HepG2 (cell line): ENCODE data around the gene CRKL. TPM values are rescaled to one million over a fixed set of nuclear protein-coding genes. Genes with fewer than 3 reads are reported as not detected.

ENCODE experiments used
- ATAC-seq: fragments of 200-7000 bp; cut with Tn5 transposase; 3 replicates; pipeline ENCODE4 v1.9.1; 2020; ENCODE audit warnings: mild to moderate bottlenecking, moderate library complexity
- BruUV-seq: library from RNA; stranded (reverse); fragments of 400-500 nt; replicated peaks from 2 replicates; lab custom pipeline; 2021; lab: Mats Ljungman, UMichigan
- CTCF ChIA-PET: fragments of 300-600 bp; formaldehyde crosslinking; extraction: SDS; loops from one replicate; lab custom pipeline; 2021; ENCODE audit warnings: low total read pairs, inconsistent platforms, low intra/inter-chr PET ratio; lab: Yijun Ruan, JAX
- POLR2A ChIA-PET: fragments of 350-600 bp; sonication (Branson Sonifier 250); formaldehyde crosslinking; loops from one replicate; lab custom pipeline; 2020; ENCODE audit warnings: antibody characterized with exemption, inconsistent platforms; lab: Yijun Ruan, JAX
- DNase-seq: peaks from one replicate; pipeline ENCODE4 v3.0.0-alpha.2; 2015; ENCODE audit warnings: low spot score
- FAIRE-seq: peaks from 3 replicates; lab custom pipeline; 2011; peaks lifted over from hg19 to GRCh38; lab: Jason Lieb, UNC
- H2AFZ ChIP-seq: one replicate; pipeline ENCODE4 v1.6.1; 2011; ENCODE audit warnings: low read length, inconsistent platforms
- H3K27ac ChIP-seq: fragments of 300-600 bp; 3 replicates; pipeline ENCODE4 v1.8.0; 2011; ENCODE audit warnings: mixed run types, mild to moderate bottlenecking, mixed read lengths, low read length, inconsistent platforms; ENCODE audit not compliant: insufficient read depth; ENCODE audit errors: extremely low read length
- H3K27me3 ChIP-seq, 2 experiments: fragments of 200-600 bp in 1 of 2; 2 replicates in 1 of 2; 3 replicates in 1 of 2; pipeline versions ENCODE4 v1.6.0 to v1.8.0; 2011; ENCODE audit warnings: low read length in 2 of 2, mild to moderate bottlenecking in 2 of 2, moderate library complexity in 2 of 2, inconsistent platforms in 1 of 2; ENCODE audit not compliant: insufficient read depth in 2 of 2, control insufficient read depth in 1 of 2
- H3K36me3 ChIP-seq, 2 experiments: fragments of 200-600 bp in 1 of 2; replicated peaks in 1 of 2; 2 replicates in 1 of 2; 3 replicates in 1 of 2; pipeline versions ENCODE4 v1.5.1 to v1.8.0; 2011; ENCODE audit warnings: low read length in 2 of 2, inconsistent platforms in 1 of 2; ENCODE audit not compliant: insufficient read depth in 2 of 2, control insufficient read depth in 1 of 2
- H3K4me1 ChIP-seq: 2 replicates; pipeline ENCODE4 v1.5.1; 2012; ENCODE audit warnings: low read length, inconsistent platforms; ENCODE audit not compliant: insufficient read depth
- H3K4me2 ChIP-seq: 2 replicates; pipeline ENCODE4 v1.6.0; 2011; ENCODE audit warnings: low read depth, low read length, inconsistent platforms
- H3K4me3 ChIP-seq, 3 experiments: fragments of 200-600 bp in 1 of 3; sonication (generic), shearing (Covaris generic) in 1 of 3; replicated peaks in 1 of 3; 2 replicates each; pipeline ENCODE4 v1.5.1; 2011 to 2016; ENCODE audit warnings: low read length in 3 of 3, inconsistent platforms in 2 of 3, low read depth in 2 of 3, mild to moderate bottlenecking in 2 of 3, control low read depth in 1 of 3, mixed read lengths in 1 of 3; ENCODE audit not compliant: insufficient read depth in 1 of 3
- H3K79me2 ChIP-seq: one replicate; pipeline ENCODE4 v1.6.1; 2011; ENCODE audit warnings: low read length, inconsistent platforms; ENCODE audit not compliant: insufficient read depth
- H3K9ac ChIP-seq: 2 replicates; pipeline ENCODE4 v1.6.0; 2011; ENCODE audit warnings: mild to moderate bottlenecking, low read depth, low read length, inconsistent platforms; ENCODE audit not compliant: insufficient read depth
- H3K9me3 ChIP-seq: 2 replicates; pipeline ENCODE4 v1.5.1; 2012; ENCODE audit warnings: mild to moderate bottlenecking, low read length
- H4K20me1 ChIP-seq: 2 replicates; pipeline ENCODE4 v1.6.0; 2011; ENCODE audit warnings: inconsistent platforms, mild to moderate bottlenecking, low read length, moderate library complexity; ENCODE audit not compliant: insufficient read depth
- FOXA3 ChIP-seq: IDR thresholded peaks from 2 replicates; pipeline ENCODE4 v1.6.1; 2016; ENCODE audit warnings: missing genetic modification reagents, missing compliant biosample characterization
- GZF1 ChIP-seq: sonication (generic); formaldehyde crosslinking; IDR thresholded peaks from 2 replicates; pipeline ENCODE4 v1.5.1; 2020; ENCODE audit warnings: mild to moderate bottlenecking, missing genetic modification reagents
- HOXA5 ChIP-seq: sonication (generic); formaldehyde crosslinking; IDR thresholded peaks from 2 replicates; pipeline ENCODE4 v1.4.0; 2020; ENCODE audit warnings: missing genetic modification reagents
- MATR3 ChIP-seq: sonication (generic); formaldehyde crosslinking; IDR thresholded peaks from 2 replicates; pipeline ENCODE4 v1.4.0; 2020; ENCODE audit warnings: missing genetic modification reagents
- MBNL3 ChIP-seq: fragments of 250-450 bp; sonication (Bioruptor Pico); conservative IDR thresholded peaks from 2 replicates; pipeline ENCODE4 v1.8.0; 2022; ENCODE audit warnings: mild to moderate bottlenecking, inconsistent platforms
- TBP ChIP-seq: sonication (generic); formaldehyde crosslinking; IDR thresholded peaks from 2 replicates; pipeline ENCODE4 v1.5.0; 2020; ENCODE audit warnings: missing genetic modification reagents
- TOPORS ChIP-seq: sonication (generic); formaldehyde crosslinking; IDR thresholded peaks from 2 replicates; pipeline ENCODE4 v1.8.0; 2023; ENCODE audit warnings: mild to moderate bottlenecking, missing genetic modification reagents
- ZNF337 ChIP-seq: sonication (generic); formaldehyde crosslinking; IDR thresholded peaks from 2 replicates; pipeline ENCODE4 v1.5.1; 2020; ENCODE audit warnings: missing genetic modification reagents, low read depth, mild to moderate bottlenecking, borderline replicate concordance
- WGBS: methylation state at CpG from one replicate; pipeline ENCODE4 v1.1.6; 2017; ENCODE audit warnings: low lambda C conversion rate; 5-methylcytosine and 5-hydroxymethylcytosine counted together
- in situ Hi-C: cut with HindIII; loops from 2 replicates; pipeline ENCODE4 v1.10.0; 2017; ENCODE audit warnings: low pct_unique_long_range_greater_than_20kb; ENCODE audit not compliant: extremely low pct_ligation_motif_present
- intact Hi-C: fragments of 100-400 bp; cut with micrococcal nuclease; formaldehyde crosslinking; loops from one replicate; pipeline ENCODE4 v1.10.0; 2022; ENCODE audit not compliant: unreplicated experiment
- polyA plus RNA-seq, 8 experiments: library from polyadenylated mRNA; depleted of rRNA in 3 of 8; stranded (reverse) in 7 of 8; unstranded in 1 of 8; fragments of >200 nt; fragmentation: Illumina TruSeq in 4 of 8; extraction: Trizol in 4 of 8; gene quantifications; 2 replicates each; pipeline versions ENCODE4 v1.2.1 to v1.2.3, GENCODE V29; 2011 to 2016; ENCODE audit warnings: low read depth in 4 of 8, missing spikeins in 1 of 8, mixed read lengths in 1 of 8; ENCODE audit not compliant: insufficient read depth in 1 of 8
- total RNA-seq, 5 experiments: library from RNA; depleted of rRNA; stranded (reverse); fragments of >200 nt; fragmentation: Illumina TruSeq; extraction: Trizol; gene quantifications; 2 replicates each; pipeline ENCODE4 v1.2.3, GENCODE V29; 2016; ENCODE audit warnings: low read depth in 1 of 5
- TF ChIP-seq, protein P1 (sequence below): IDR thresholded peaks from 2 replicates; pipeline ENCODE4 v1.6.1; 2016
- TF ChIP-seq, protein P2 (sequence below): sonication (generic); formaldehyde crosslinking; IDR thresholded peaks from 2 replicates; pipeline ENCODE4 v1.4.0; 2020; ENCODE audit warnings: low read depth, mild to moderate bottlenecking, missing genetic modification reagents
- TF ChIP-seq, protein P3 (sequence below): conservative IDR thresholded peaks from 2 replicates; pipeline ENCODE4 v1.6.1; 2018; ENCODE audit warnings: missing genetic modification reagents

CRKL gene
- total and polyA plus RNA-seq, 2 of the 13 experiments (the other 11 are each of a cell fraction or from before 2014, with no cell fraction given) = 37.4 to 60.6 TPM

DNA sequence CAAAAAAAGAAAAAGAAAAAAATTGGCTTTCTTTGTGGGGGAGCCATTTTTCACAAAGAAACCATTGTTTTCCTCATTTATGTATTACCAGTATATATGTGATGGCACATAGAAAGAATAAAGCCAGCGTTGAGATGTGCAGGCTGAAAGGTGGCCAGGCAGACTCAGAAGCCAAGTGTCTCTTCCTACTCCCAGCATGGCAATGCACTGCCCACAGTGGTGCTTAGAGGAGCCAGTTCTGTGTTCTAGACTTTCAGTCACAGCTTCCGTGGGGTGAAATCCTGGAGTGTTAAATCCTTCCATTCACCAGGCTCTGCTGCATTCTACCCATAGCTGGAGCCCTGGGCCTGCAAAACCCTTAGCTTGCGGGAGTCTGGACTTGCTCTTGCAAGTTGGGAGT is 39.5 kb upstream of the CRKL start:
- Histone ChIP-seq H3K4me2 (no peak overlapping the region), H3K4me3 (no peak overlapping the region), H3K9me3 (no peaks in the 10 kb centered on the region), H3K36me3 (peaks cover 8 to 22% of the 10 kb centered on the region in 2 experiments; a peak in 4 of 5 replicates), H3K27me3 (no peaks in the 10 kb centered on the region), H3K79me2 (no peaks in the 10 kb centered on the region), H3K27ac (no peak overlapping the region), H3K4me1 (peaks cover 24% of the 10 kb centered on the region), H2AFZ (no peak overlapping the region), H4K20me1 (no peaks in the 10 kb centered on the region), H3K9ac (no peak overlapping the region)
- in situ Hi-C loops = loop anchor here (10.0 kb wide), 1 partner anchor 63 kb away; no protein-coding TSS in a partner anchor
- TF ChIP-seq MATR3 (CRISPR knock-in tag) = no peak
- TF ChIP-seq ZNF337 (CRISPR knock-in tag) = no peak
- no peak for TF ChIP-seq TBP
- no peak for TF ChIP-seq TOPORS
- TF ChIP-seq, protein P1, sequence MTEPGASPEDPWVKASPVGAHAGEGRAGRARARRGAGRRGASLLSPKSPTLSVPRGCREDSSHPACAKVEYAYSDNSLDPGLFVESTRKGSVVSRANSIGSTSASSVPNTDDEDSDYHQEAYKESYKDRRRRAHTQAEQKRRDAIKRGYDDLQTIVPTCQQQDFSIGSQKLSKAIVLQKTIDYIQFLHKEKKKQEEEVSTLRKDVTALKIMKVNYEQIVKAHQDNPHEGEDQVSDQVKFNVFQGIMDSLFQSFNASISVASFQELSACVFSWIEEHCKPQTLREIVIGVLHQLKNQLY (CRISPR knock-in tag) = no peak
- TF ChIP-seq, protein P2, sequence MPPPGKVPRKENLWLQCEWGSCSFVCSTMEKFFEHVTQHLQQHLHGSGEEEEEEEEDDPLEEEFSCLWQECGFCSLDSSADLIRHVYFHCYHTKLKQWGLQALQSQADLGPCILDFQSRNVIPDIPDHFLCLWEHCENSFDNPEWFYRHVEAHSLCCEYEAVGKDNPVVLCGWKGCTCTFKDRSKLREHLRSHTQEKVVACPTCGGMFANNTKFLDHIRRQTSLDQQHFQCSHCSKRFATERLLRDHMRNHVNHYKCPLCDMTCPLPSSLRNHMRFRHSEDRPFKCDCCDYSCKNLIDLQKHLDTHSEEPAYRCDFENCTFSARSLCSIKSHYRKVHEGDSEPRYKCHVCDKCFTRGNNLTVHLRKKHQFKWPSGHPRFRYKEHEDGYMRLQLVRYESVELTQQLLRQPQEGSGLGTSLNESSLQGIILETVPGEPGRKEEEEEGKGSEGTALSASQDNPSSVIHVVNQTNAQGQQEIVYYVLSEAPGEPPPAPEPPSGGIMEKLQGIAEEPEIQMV (CRISPR knock-in tag) = no peak
- TF ChIP-seq FOXA3 (CRISPR knock-in tag) = no peak
- TF ChIP-seq HOXA5 (CRISPR knock-in tag) = no peak
- TF ChIP-seq GZF1 (CRISPR knock-in tag) = no peak
- TF ChIP-seq, protein P3, sequence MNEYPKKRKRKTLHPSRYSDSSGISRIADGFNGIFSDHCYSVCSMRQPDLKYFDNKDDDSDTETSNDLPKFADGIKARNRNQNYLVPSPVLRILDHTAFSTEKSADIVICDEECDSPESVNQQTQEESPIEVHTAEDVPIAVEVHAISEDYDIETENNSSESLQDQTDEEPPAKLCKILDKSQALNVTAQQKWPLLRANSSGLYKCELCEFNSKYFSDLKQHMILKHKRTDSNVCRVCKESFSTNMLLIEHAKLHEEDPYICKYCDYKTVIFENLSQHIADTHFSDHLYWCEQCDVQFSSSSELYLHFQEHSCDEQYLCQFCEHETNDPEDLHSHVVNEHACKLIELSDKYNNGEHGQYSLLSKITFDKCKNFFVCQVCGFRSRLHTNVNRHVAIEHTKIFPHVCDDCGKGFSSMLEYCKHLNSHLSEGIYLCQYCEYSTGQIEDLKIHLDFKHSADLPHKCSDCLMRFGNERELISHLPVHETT (CRISPR knock-in tag) = no peak
- TF ChIP-seq MBNL3 = no peak
- DNase-seq (no peak), ATAC-seq (no peak), FAIRE-seq (no peak)
- intact Hi-C loops = no loop called here
- ChIA-PET CTCF (no interaction called here), POLR2A (no interaction called here)
- no TSS peak for BruUV-seq
- 100% methylated on average over 3 of the region's 3 CpGs for WGBS
